VCaP (cell line): Measurements from ENCODE around the gene ZNF341.

Experiments used
- H3K27ac ChIP-seq: fragments of 450-650 bp; 2 replicates; pipeline ENCODE4 v1.5.1; 2017
- CTCF ChIP-seq: fragments of 450-650 bp; conservative IDR thresholded peaks from 2 replicates; pipeline ENCODE4 v1.5.1; 2017; ENCODE audit warnings: mild to moderate bottlenecking, moderate library complexity

Gene ZNF341

GRCh38 chr20:33777816-33778215, 46.0 kb downstream of the ZNF341 start:
- no peak for TF ChIP-seq CTCF
- no peak overlapping the region for H3K27ac ChIP-seq

- peak overlapping the region; percentile 35; the same call in 1 of the 2 replicates for H3K27ac ChIP-seq
- no peak for TF ChIP-seq CTCF
Measured at GRCh38 chr20:33781133-33781532, 49.3 kb downstream of the ZNF341 start.

GRCh38 chr20:33781945-33782344, 50.1 kb downstream of the ZNF341 start:
- H3K27ac ChIP-seq = peak overlapping the region; percentile 35; the same call in 1 of the 2 replicates
- TF ChIP-seq CTCF = no peak

- H3K27ac ChIP-seq = no peak overlapping the region
- TF ChIP-seq CTCF = no peak
Measured at GRCh38 chr20:33783256-33783655, 51.5 kb downstream of the ZNF341 start.

- H3K27ac ChIP-seq = no peak overlapping the region
- TF ChIP-seq CTCF = no peak
Measured at GRCh38 chr20:33783818-33784217, 52.0 kb downstream of the ZNF341 start.

- TF ChIP-seq CTCF = no peak
Measured at GRCh38 chr20:33784225-33784624, 52.4 kb downstream of the ZNF341 start.

GRCh38 chr20:33785503-33785902, 53.7 kb downstream of the ZNF341 start:
- no peak overlapping the region for H3K27ac ChIP-seq
- TF ChIP-seq CTCF = no peak

More at GRCh38 chr20:33784225-33784624, 52.4 kb downstream of the ZNF341 start:
- no peak overlapping the region for H3K27ac ChIP-seq
